Astrocyte (in vitro differentiated cells and primary cell): Measurements from ENCODE around the gene TNMD.

Experiments used
- CTCF ChIP-seq: IDR thresholded peaks from 2 replicates; pipeline ENCODE4 v1.5.1; 2011; ENCODE audit warnings: low read depth, mild to moderate bottlenecking, inconsistent platforms, low read length, moderate library complexity; ENCODE audit not compliant: insufficient read depth
- EZH2 ChIP-seq: IDR thresholded peaks from 2 replicates; pipeline ENCODE4 v1.6.1; 2012; ENCODE audit warnings: mild to moderate bottlenecking, low read length, inconsistent platforms; ENCODE audit not compliant: insufficient read depth

GRCh38 chrX:100636321-100636991 lies 51.7 kb downstream of the TNMD start, which contains the start of gene TSPAN6:
- TF ChIP-seq CTCF (peak; percentile 43), EZH2 (no peak)
